Omental fat pad (tissue), 4 donors: ENCODE measurements around the gene CALD1. TPM values are rescaled to one million over a fixed set of nuclear protein-coding genes. Genes with fewer than 3 reads are reported as not detected.

ENCODE experiments used
- ATAC-seq: fragments of 150-250 bp; one replicate; pipeline ENCODE4 v1.9.1; 2016; ENCODE audit warnings: mild to moderate bottlenecking, moderate library complexity; ENCODE audit not compliant: low FRiP score
- DNase-seq: peaks from one replicate; pipeline ENCODE4 v3.0.0-alpha.2; 2019; ENCODE audit warnings: low spot score
- total RNA-seq, 4 donors: library from RNA; depleted of rRNA; stranded (reverse); fragments of >200 nt; gene quantifications; one replicate each; pipeline ENCODE4 v1.1.0, GENCODE V29; 2016
- TF ChIP-seq, protein P1 (sequence below), 3 donors: fragments of 450-650 bp; IDR thresholded peaks; one replicate each; pipeline ENCODE4 v1.5.1; 2016 to 2017; ENCODE audit warnings: antibody characterized with exemption in 3 of 3, mild to moderate bottlenecking in 3 of 3, moderate library complexity in 2 of 3

The CALD1 gene
- total RNA-seq, 4 donors from 2014 or later, result 195 to 347 (median 250) TPM

- TF ChIP-seq, protein P1, sequence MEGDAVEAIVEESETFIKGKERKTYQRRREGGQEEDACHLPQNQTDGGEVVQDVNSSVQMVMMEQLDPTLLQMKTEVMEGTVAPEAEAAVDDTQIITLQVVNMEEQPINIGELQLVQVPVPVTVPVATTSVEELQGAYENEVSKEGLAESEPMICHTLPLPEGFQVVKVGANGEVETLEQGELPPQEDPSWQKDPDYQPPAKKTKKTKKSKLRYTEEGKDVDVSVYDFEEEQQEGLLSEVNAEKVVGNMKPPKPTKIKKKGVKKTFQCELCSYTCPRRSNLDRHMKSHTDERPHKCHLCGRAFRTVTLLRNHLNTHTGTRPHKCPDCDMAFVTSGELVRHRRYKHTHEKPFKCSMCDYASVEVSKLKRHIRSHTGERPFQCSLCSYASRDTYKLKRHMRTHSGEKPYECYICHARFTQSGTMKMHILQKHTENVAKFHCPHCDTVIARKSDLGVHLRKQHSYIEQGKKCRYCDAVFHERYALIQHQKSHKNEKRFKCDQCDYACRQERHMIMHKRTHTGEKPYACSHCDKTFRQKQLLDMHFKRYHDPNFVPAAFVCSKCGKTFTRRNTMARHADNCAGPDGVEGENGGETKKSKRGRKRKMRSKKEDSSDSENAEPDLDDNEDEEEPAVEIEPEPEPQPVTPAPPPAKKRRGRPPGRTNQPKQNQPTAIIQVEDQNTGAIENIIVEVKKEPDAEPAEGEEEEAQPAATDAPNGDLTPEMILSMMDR (IDR thresholded peaks at IDR 0.05), result no peak
- no peak for ATAC-seq
These were observed 43.1 kb upstream of the CALD1 start for GRCh38 chr7:134736381-134736780.

DNA sequence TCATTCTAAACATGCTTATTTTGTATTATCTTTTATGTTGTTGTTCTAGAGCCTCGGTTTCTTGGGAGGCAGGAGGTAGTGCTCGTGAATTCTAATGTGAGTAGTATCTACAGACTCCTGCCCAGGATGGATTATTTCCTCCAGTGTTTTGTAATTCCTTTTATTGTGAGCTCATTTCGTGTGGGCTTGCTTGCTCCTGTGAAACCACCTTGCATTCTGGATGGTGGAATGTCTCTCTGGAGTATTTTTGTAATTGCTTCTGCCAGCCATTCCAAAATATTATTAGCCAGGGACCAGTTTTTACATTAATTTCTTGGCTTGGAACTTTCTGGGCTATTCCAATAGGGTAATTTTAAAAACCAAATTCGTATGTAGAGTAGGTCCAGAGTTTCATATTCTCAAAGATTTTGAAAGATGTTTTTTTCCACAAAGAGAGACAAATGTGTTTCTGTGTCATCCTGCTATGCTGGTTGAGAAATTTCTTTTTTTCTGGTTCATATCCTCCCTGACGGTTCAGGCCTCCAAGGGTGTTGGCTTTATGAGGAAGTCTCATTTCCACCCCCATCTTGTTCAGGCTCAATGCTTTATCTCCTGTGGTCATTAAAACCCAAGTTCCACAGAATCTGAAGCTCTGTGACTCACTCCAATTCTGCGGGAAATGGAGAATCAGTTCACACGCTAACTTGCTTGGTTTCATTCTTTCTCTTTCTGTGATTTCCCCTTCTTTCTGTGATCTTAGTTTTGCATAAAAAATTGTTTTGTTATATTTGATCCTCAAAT lies 41.7 kb upstream of the CALD1 start:
- TF ChIP-seq, protein P1 (IDR thresholded peaks at IDR 0.05), result no peak
- ATAC-seq (peak; percentile 85), DNase-seq (no peak)

More at GRCh38 chr7:134736381-134736780, 43.1 kb upstream of the CALD1 start:
- DNase-seq, result no peak

GRCh38 chr7:134739362-134739761 lies 40.1 kb upstream of the CALD1 start:
- ATAC-seq (no peak), DNase-seq (no peak)
- TF ChIP-seq, protein P1 (IDR thresholded peaks at IDR 0.05), result no peak

GRCh38 chr7:134740376-134740775 lies 39.1 kb upstream of the CALD1 start:
- no peak for ATAC-seq
- TF ChIP-seq, protein P1 (IDR thresholded peaks at IDR 0.05), result no peak
- no peak for DNase-seq

DNA sequence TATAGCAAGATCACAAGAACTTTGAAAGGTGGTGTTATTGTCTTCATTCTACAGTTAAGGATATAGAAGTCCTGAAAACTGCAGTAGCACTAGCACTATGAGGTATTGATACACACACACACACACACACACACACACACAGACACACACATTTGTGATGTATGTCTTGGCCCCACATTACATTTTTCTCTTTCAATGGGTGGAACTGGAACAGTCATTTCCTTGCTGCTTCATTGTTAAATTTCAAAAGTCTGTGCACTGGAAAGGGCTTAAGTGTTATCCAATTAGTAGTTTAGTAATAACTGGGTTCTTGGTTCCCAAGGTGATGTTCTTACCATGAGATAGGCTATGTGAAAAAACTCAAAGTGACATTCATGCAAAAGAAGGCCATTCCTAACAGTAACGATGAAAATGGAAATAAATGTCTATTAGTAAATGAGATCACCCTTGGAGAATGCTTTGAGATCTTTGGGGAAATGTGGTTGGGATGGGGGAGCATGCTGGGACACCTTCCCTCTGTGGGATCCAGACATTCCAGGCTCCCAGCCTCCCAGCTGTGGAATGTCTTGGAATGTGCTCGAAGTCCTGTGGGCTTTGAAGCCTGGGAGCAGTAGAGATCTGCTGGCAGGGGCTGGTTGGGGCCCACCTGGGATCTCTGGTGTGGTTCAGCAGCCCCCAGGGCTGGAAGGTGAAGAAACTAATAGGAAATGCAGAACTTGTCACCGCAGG lies 37.4 kb upstream of the CALD1 start:
- ATAC-seq (no peak), DNase-seq (no peak)
- TF ChIP-seq, protein P1 (IDR thresholded peaks at IDR 0.05), result no peak

GRCh38 chr7:134742688-134743350 lies 36.6 kb upstream of the CALD1 start:
- no peak for DNase-seq

More at GRCh38 chr7:134742688-134743350, 36.6 kb upstream of the CALD1 start:
- peak; percentile 81 for ATAC-seq
- TF ChIP-seq, protein P1 (IDR thresholded peaks at IDR 0.05), result no peak
